GM21576 (cell line): ENCODE data around the gene CEP43.

Experiments used
- ATAC-seq: cut with Tn5 transposase; IDR thresholded peaks from one replicate; pipeline ENCODE4 v1.9.1; 2021; ENCODE audit warnings: mild to moderate bottlenecking, moderate library complexity; ENCODE audit not compliant: unreplicated experiment

The CEP43 gene

GRCh38 chr6:166999145-166999883, at the start of gene CEP43:
CEP43 (plus strand) TSS chr6:166999397; CDS start chr6:166999413, 16 bp downstream.
- ATAC-seq = peak; percentile 86

- ATAC-seq = no peak
Measured at GRCh38 chr6:166949528-166950442, 49.4 kb upstream of the CEP43 start.

- ATAC-seq = peak; percentile 44
Measured at GRCh38 chr6:166950443-166950821, 48.8 kb upstream of the CEP43 start.

GRCh38 chr6:166950892-166951669, 48.1 kb upstream of the CEP43 start:
- peak; percentile 91 for ATAC-seq

GRCh38 chr6:166951670-166952060, 47.5 kb upstream of the CEP43 start:
- ATAC-seq = no peak

- ATAC-seq = no peak
Measured at GRCh38 chr6:166952121-166952520, 47.1 kb upstream of the CEP43 start.

GRCh38 chr6:166952567-166953486, 46.4 kb upstream of the CEP43 start:
- no peak for ATAC-seq

GRCh38 chr6:166954118-166954713, 45.0 kb upstream of the CEP43 start:
- ATAC-seq = no peak

- no peak for ATAC-seq
Measured at GRCh38 chr6:166955121-166955864, 43.9 kb upstream of the CEP43 start.

- ATAC-seq = no peak
Measured at GRCh38 chr6:166955865-166956443, 43.2 kb upstream of the CEP43 start.

- peak; percentile 62 for ATAC-seq
Measured at GRCh38 chr6:166956444-166957086, 42.6 kb upstream of the CEP43 start, which contains the start of gene RNASET2. RNASET2 (minus strand) TSS chr6:166956550; CDS start chr6:166956182, 368 bp downstream.

- ATAC-seq = peak; percentile 38
Measured at GRCh38 chr6:166957087-166957804, 42.0 kb upstream of the CEP43 start.

GRCh38 chr6:166957805-166958076, 41.5 kb upstream of the CEP43 start:
- no peak for ATAC-seq

- ATAC-seq = peak; percentile 28
Measured at GRCh38 chr6:166958926-166959861, 40.0 kb upstream of the CEP43 start.

- no peak for ATAC-seq
Measured at GRCh38 chr6:166959911-166960608, 39.1 kb upstream of the CEP43 start.

GRCh38 chr6:166960609-166960978, 38.6 kb upstream of the CEP43 start:
- no peak for ATAC-seq
